GM21423 (cell line): ENCODE results near the gene RIMS4.

Source experiments
- ATAC-seq: cut with Tn5 transposase; IDR thresholded peaks from one replicate; pipeline ENCODE4 v1.9.1; 2021; ENCODE audit warnings: mild to moderate bottlenecking, moderate library complexity; ENCODE audit not compliant: unreplicated experiment

Gene RIMS4

DNA sequence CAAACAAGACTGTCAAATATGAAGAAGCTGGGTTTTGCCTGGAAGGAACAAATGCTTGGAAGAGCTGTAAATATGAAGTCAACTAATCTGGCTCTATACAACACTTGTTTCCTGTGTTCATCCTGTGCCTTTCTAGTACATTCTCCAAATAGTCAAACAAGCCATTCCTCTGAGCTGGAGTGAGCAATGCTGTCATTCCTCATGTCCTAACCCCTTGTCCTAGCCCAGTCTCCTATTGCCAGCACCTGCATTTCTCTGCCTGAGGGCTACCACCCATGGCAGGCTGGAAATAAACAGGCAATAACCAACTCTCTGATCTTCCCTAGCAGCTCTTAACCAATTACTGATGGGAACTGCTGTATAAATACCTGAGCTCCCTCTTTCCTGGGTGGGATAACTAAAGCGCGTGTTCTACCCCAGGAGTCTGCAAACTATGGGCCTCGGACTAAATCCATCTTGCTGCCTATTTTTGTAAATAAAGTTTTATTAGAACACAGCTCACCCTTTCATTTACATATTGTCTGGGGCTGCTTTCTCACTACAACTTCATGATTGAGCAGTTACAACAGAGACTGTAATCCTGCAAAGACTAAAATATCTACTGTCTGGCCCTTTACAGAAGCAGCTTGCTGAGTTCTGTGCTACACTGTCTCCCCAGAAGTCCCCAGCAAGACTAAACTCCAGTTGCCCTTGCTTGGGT, 13.4 kb downstream of the RIMS4 start:
- ATAC-seq = no peak

DNA sequence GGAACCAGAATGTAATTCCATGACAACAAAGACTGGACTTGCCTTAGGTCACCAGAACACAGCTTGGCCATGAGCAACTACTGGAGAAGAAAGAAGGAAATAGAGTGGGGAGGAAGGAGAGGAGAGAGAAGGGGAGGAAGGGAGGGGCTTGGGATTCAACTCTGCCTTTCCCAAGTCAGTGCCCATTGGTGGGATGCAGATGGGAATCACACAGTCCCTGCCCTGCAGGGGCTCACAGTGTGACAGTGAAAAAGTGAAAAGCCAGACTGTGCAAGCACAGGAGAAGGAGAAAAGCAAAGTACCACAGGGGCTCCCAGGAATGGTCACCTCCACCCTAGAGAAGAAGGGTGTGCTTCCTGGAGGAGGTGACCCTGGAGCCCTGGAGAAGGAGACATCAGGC, 14.0 kb downstream of the RIMS4 start:
- ATAC-seq = no peak

- no peak for ATAC-seq
Measured at GRCh38 chr20:44795836-44796235, 14.5 kb downstream of the RIMS4 start.

GRCh38 chr20:44792796-44793195, 17.6 kb downstream of the RIMS4 start:
- ATAC-seq = no peak

DNA sequence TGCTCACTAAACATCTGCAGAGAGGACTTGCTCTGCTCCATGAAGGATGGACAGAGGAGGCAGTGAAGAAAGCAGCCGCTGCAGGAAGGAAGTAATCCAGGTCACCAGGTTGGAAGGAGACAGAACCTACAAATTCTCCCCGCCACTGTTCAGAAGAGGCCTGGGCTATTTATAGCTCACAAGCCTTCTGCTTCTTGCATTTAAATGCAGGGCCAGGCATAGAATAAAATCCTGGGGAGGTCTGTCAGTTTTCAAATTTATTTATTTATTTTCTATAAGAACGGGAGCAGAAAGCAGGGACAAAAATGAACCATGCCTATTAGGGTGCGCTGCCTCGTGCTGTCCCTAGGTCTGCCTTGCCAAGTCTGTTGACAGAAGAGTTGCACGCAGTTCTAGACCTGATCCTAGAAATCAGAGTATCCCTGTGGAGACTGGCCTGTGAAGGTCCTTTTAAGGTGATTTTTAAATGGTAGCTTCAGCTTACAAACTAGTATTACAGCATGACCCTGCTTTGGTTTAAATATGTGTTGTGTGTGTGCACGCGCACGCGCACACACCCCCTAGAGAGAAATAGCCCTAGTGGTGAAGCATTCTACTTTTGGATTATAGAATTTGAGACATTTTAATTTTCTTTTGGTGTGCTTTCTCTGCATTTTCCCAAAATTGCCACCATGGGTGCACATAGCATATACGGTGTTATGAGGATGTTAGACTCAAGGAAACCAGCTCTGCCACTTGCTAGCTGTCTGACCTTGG, 19.5 kb downstream of the RIMS4 start:
- no peak for ATAC-seq

DNA sequence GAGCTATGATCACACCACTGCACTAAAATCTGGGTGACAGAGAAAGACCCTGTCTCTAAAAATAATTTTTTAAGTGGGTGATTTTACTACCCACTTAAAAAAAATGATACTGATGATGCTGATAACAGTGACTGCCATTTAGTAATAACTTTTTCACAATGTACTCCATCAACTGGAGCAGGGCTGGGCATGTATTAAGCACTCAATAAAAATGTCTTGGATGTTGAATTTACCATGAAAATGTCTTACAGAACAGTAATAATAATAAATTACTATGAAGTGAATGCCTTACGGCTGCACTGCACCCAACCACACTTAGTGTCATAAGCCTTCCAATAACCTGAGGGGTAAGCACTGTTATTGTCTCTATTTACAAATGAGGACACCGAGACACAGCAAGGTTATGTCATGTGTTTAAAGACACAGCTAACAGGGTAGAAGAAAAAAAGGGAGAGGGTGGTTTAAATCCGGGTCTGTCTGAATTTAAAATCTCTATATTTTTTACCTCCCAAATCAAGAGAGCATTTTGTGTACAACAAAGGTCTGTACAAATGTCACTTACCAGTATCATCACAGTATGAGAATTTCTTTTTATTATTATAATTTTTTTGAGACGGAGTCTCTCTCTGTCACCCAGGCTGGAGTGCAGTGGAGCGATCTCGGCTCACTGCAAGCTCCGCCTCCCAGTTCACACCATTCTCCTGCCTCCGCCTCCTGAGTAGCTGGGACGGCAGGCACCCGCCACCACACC, 21.5 kb downstream of the RIMS4 start:
- no peak for ATAC-seq

- ATAC-seq = no peak
Measured at GRCh38 chr20:44787299-44787698, 23.0 kb downstream of the RIMS4 start.

GRCh38 chr20:44785768-44786167, 24.6 kb downstream of the RIMS4 start:
- ATAC-seq = no peak

- ATAC-seq = no peak
Measured at GRCh38 chr20:44784688-44785087, 25.7 kb downstream of the RIMS4 start.

DNA sequence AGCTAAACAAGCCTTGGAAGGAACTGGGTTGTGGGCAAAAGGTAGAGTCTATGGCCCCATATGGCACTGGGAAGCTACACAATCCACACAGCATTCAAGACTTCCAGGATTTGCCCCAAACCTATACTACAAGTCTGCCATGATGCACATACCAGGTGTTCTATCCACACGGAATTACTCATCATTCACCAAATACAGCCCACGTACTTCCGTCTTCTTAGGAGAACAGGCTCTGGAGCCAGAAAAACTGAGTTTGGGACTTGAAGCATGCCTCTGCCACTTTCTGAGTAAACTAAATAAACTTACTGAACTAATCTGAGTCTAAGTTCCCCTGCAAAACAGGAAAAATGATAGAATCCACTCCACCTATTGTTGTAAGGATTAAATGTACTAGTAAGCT, 28.6 kb downstream of the RIMS4 start:
- ATAC-seq = no peak

- ATAC-seq = no peak
Measured at GRCh38 chr20:44781118-44781517, 29.2 kb downstream of the RIMS4 start.

- no peak for ATAC-seq
Measured at GRCh38 chr20:44780226-44780625, 30.1 kb downstream of the RIMS4 start.

GRCh38 chr20:44776980-44777379, 33.4 kb downstream of the RIMS4 start:
- no peak for ATAC-seq

- ATAC-seq = no peak
Measured at GRCh38 chr20:44773070-44773829, 37.1 kb downstream of the RIMS4 start.

GRCh38 chr20:44772636-44773035, 37.7 kb downstream of the RIMS4 start:
- no peak for ATAC-seq

GRCh38 chr20:44771172-44771535, 39.2 kb downstream of the RIMS4 start:
- no peak for ATAC-seq

DNA sequence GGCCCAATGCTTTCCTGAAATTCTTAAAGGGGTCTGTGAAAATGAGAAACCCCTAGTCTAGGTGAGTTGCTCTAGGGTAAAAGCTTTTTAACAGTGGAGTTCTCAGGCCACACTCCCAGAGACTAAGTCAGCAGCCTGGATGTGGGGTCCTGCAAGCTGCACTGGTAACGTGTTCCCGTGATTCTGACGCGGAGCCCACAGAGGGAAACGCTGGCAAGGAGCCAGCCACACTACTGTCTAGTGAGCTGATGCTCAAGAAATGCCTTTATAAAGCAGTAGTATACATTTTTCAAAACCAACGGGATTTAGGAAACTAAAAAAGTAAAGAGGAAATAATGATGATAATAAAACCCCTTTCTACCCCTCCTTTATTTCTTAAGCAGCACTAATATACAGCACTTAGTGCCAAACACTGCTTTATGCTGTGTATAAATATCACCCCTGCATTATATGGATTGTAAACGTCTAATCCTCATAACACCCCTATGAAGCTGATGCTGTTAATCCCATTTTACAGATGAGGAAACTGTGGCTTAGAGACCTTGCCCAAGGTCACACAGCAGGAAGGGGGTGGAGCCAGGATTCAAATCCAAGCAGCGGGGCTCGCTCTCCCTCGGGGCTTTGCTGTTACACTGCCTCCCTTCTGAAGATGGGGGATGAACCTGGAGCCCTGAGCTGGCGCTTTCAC, 39.7 kb downstream of the RIMS4 start:
- no peak for ATAC-seq

- ATAC-seq = no peak
Measured at GRCh38 chr20:44769481-44769863, 40.9 kb downstream of the RIMS4 start.

- ATAC-seq = no peak
Measured at GRCh38 chr20:44768854-44769480, 41.4 kb downstream of the RIMS4 start.

DNA sequence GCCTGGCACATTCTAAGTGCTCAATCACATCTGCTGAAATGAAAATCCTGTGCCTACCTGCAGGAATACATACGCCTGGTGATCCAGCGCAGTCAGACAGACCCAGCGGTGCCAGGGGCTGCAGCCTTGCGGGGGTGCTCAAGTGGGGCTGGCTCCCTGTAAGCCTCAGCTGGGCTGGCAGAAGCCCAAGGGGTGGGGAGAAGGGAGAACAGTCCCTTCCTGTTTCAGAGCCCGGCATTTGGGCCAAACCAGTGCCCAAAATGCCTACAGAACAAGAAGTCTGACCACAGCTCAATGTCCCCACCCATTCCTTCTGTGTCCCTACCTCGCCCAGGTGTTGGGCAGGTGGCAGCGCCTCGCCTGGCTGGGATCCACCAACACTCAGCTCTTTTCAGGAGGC, 42.1 kb downstream of the RIMS4 start:
- no peak for ATAC-seq
